Measurements from ENCODE around the gene SYT15B.
"Not testable (repeated sequence)": the region's sequence is repeated elsewhere in the genome, so short reads cannot be mapped to it uniquely, and the experiment has no call there.

SYT15B gene

DNA sequence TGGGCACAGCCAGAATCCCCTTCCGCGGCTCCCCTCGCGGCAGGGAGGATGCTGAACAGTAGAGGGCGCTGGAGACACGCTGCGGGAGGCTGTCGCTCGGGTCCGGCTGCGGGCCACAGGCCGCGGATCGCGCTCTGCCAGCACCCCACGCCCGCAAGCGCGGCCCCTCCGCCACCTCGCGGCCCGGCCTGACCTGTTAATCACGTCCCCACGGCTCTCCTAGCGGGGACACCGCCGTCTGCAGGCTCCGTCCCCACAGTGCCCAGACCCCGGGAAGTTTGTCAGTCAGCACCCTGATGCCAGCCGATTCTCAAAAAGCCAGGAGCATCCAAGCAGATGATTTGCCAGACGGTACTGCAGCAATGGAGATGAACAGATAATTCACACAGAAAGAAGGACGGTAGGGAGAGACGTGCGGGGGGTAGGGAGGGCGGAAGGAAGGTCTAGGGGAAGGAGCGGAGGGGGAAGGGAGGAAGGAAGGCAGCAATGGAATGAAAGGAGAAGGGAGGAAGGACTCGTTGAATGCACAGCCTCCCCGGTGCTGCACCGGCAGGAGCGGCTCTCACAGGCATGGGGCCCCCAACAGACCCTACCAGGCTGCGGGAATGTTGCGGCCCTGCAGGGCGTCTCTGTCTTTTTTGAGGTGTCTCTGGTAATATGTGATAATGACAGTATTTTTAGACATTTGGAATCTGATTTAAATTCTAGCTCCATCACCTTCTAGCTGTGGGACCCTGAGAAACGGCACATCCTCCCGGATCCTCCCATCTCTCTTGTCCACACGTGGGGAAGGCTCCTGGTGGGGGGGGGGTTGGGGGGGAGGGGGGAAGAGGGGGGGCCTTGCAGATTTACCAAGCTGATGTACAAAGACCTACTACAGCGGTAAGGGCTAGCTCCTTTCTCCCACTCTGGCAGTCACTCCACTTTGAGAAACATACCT lies 19.5 kb downstream of the SYT15B start:
- CTCF ChIA-PET; POLR2A ChIA-PET; DNase-seq (ENCODE audit: extremely low spot score): not testable (repeated sequence)

DNA sequence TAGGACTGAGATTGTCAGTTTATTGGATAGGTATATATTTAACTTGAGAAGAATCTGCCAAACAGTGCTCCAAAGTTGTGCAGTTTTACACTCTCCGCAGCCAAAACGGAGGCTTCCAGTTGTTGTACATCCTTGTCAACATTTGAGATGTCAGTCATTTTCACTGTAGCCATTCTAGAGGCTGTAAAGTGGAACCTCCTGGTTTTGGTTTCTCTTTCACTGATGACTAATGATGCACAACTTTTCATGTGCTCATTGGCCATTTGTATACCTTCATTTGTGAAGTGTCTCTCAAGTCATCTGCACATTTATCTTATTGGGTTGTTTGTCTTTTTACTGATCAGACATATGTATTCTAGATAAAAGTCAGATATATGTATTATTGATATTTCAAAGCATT lies 22.5 kb downstream of the SYT15B start:
- POLR2A ChIA-PET, CTCF ChIA-PET: not testable (repeated sequence)

DNA sequence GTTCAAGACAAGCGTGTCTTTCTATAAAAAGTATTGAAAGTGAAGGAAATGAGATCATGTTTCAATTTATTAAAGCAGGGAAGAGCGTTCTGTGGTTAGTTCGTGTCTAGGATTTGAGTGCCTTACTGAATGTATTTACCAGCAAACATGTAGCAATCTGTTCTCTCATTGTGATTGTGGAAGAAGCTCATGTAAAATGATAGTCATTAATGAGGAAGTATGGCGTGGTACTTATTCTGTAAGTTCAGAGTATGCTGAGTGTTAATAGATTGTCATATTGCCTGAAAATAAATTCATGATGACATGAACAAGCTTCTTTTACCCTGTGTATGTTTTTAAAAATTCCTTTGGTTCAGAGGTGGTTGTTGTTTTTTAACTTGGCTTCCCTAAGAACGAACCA lies 32.5 kb downstream of the SYT15B start:
- POLR2A ChIA-PET: not testable (repeated sequence)

More for the DNA sequence above, 22.5 kb downstream of the SYT15B start:
- DNase-seq (ENCODE audit: extremely low spot score): not testable (repeated sequence)

DNA sequence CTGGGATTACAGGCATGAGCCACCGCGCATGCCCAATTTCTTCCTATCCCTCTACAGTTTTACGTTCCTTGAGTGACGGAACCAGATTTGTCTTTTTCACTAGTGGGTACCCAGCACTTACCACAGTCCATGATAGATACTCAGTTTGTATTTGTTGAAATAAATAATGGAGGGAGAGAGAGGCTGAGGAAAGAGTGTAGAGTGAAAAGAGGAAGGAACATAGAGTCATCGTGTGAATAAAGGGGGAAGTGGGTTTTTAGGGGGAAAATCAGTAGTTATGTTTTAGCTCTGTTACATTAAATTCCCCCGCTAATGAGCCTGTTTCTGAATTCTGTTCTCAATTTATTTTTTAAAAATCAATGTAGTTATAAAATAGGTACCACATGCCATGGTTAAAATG lies 37.7 kb downstream of the SYT15B start:
- CTCF ChIA-PET; POLR2A ChIA-PET; DNase-seq (ENCODE audit: extremely low spot score): not testable (repeated sequence)

More for the DNA sequence above, 32.5 kb downstream of the SYT15B start:
- DNase-seq (ENCODE audit: extremely low spot score); CTCF ChIA-PET: not testable (repeated sequence)

DNA sequence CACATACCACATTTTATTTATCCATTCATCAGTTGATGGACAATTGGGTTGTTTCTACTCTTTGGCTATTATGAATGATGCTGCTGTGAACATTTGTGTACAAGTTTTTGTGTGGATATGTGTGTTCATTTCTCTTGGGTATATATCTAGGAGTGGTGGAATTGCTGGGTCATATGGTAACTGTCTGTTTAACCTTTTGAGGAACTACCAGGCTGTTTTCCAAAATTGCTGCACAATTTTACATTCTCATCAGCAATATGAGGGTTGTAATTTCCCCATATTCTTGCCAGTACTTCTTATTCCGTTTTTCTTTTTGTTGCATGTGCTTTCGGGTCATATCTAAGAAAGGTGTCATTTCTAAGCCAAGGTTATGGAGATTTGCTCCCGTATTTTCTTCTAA lies 38.3 kb downstream of the SYT15B start:
- DNase-seq (ENCODE audit: extremely low spot score); POLR2A ChIA-PET; CTCF ChIA-PET: not testable (repeated sequence)

DNA sequence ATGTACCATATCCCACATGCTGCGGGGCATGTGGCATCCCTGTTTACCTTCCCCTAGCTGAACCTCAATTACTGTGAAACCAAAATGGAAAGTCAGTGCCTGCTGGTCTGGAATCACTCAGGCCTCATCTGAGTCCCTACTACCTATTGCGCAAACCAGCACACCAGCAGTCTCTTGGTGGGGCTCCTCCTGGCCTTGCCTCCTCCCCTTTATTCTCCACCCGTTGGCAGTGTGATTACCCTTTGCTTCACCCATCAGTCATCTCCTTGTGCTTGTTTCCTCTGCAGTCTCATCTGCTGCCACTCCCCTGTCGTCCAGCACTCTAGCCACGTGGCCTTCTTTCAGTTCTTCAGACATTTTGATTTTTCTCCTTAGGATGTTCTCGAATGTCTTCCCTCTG lies 39.3 kb downstream of the SYT15B start:
- DNase-seq (ENCODE audit: extremely low spot score); CTCF ChIA-PET; POLR2A ChIA-PET: not testable (repeated sequence)

DNA sequence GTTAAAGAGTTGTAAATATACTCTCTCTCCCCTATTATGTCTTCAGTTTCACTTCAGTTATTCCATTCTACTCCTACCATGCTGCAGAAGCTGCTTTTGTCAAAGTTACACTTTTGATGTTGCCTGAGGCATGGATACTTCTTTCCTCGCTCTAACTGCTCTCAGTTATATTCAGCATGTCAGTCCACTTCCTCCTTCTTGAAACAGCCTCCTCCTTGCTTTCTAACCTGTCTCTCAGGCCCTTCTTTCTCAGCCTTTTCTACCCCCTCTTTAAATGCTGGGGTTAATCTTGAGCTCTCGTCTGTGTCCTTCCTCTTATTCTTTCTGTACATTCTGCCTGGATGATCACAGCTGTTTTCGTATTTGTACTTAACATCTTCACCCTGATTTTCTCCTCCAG lies 40.0 kb downstream of the SYT15B start:
- CTCF ChIA-PET, POLR2A ChIA-PET: not testable (repeated sequence)

DNA sequence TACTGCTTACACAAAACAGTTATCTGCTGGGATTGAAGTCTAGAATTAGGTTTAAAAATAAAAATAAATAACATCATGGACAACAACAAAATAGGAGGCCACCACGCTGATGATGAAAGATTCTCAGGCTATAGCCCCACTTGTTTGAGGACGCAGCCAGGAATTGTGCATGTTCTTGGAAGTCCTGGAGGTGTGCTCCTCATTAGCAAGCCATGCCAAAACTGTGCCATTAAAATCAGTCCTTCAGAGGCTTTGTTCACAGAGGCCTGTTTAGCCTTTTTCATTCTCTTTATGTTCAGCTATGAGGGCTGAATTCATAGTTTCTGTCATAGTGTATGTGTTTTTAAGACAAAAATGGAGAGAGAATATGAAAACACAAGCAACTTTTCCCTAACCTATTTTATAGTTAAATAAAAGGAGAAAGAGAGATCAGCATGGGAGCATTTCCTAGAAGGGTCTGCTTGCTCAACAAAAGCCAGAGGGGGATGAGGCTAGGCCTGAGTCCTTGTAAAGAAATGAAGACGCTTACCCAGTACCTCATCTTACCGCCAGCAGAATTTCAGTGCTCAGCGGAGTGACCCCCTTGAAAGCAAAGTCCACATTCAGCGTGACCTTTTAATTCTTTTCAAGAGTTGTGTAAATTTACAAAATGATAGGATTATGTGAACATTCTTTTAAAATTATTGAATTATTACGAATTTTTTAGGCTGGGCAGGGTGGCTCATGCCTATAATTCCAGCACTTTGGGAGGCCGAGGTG lies 46.2 kb downstream of the SYT15B start:
- CTCF ChIA-PET; DNase-seq (ENCODE audit: extremely low spot score); POLR2A ChIA-PET: not testable (repeated sequence)

More for the DNA sequence above, 40.0 kb downstream of the SYT15B start:
- not testable (repeated sequence) for DNase-seq (ENCODE audit: extremely low spot score)
